PFSK-1 (cell line): ENCODE data around the gene LRPAP1.

Experiments used
- POLR2AphosphoS5 ChIP-seq: IDR thresholded peaks from 2 replicates; pipeline ENCODE4 v1.6.1; 2012; ENCODE audit warnings: low read depth, mild to moderate bottlenecking, control low read depth, low read length, moderate library complexity
- SIN3A ChIP-seq: IDR thresholded peaks from 2 replicates; pipeline ENCODE4 v1.6.1; 2012; ENCODE audit warnings: mild to moderate bottlenecking, low read length, moderate library complexity, borderline replicate concordance; ENCODE audit not compliant: insufficient read depth
- TF ChIP-seq, protein P1 (sequence below), 2 experiments: IDR thresholded peaks; 2 replicates each; pipeline versions ENCODE4 v1.6.1 to v1.8.0; 2011 to 2012; ENCODE audit warnings: low read depth in 2 of 2, low read length in 2 of 2, control low read depth in 1 of 2, inconsistent platforms in 1 of 2, mild to moderate bottlenecking in 1 of 2, moderate library complexity in 1 of 2; ENCODE audit not compliant: insufficient read depth in 1 of 2

DNA sequence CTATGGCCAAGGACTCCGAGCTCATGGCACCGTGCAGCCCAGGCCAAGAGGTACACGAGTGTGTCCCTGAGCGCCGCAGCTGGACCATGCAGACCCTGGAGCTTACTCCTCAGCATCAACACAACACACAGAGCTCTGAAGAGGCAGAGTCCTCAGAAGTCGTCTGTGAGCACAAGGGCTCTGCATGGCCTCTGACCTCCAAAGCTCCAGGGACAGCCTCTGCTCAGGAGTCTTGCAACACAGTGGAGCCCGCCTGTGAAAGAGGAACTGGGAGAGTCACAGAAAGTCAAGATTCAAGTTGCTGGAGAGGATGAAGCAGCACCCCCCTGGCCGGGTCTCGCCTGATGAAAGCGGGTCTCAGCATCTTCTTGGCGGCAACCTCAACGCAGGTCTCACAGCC, 2.9 kb downstream of the LRPAP1 start:
- no peak for TF ChIP-seq SIN3A
- TF ChIP-seq, protein P1, sequence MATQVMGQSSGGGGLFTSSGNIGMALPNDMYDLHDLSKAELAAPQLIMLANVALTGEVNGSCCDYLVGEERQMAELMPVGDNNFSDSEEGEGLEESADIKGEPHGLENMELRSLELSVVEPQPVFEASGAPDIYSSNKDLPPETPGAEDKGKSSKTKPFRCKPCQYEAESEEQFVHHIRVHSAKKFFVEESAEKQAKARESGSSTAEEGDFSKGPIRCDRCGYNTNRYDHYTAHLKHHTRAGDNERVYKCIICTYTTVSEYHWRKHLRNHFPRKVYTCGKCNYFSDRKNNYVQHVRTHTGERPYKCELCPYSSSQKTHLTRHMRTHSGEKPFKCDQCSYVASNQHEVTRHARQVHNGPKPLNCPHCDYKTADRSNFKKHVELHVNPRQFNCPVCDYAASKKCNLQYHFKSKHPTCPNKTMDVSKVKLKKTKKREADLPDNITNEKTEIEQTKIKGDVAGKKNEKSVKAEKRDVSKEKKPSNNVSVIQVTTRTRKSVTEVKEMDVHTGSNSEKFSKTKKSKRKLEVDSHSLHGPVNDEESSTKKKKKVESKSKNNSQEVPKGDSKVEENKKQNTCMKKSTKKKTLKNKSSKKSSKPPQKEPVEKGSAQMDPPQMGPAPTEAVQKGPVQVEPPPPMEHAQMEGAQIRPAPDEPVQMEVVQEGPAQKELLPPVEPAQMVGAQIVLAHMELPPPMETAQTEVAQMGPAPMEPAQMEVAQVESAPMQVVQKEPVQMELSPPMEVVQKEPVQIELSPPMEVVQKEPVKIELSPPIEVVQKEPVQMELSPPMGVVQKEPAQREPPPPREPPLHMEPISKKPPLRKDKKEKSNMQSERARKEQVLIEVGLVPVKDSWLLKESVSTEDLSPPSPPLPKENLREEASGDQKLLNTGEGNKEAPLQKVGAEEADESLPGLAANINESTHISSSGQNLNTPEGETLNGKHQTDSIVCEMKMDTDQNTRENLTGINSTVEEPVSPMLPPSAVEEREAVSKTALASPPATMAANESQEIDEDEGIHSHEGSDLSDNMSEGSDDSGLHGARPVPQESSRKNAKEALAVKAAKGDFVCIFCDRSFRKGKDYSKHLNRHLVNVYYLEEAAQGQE (IDR thresholded peaks at IDR 0.05; ENCODE audit: insufficient read depth in 1 of 2, low read depth in 2 of 2, low read length in 2 of 2), result no peak
- no peak for TF ChIP-seq POLR2AphosphoS5
